ENCODE measurements around the gene GGTLC1.

DNA sequence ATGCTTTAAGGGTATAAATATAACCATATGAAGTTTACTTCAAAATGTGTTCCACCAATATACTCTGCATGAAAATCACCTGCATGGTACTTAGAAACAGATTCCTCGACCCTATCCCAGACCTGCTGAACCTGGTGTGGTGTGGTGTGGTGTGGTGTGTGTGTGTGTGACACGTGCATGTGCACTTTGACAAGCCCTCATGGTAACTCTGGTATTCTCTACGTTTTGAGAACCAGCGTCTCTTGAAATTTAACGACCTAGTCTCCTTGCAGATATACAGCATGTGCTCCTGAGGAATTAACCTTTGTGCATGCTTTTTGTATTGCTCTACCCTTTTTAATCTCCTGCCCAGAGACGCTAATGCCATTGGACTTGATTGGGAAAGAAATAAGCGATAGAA lies 29.5 kb downstream of the GGTLC1 start:
- TF ChIP-seq POLR2AphosphoS5 (IDR thresholded peaks at IDR 0.05; ENCODE audit: low read depth) (no peak), CTCF (conservative IDR thresholded peaks at IDR 0.05; ENCODE audit: low read depth in 2 of 2) (no peak)
